ENCODE results near the gene DEXI. TPM values are rescaled to one million over a fixed set of nuclear protein-coding genes. Genes with fewer than 3 reads are reported as not detected.
A peak's percentile ranks its signal among the peaks of the same experiment; 100 is the strongest.
"Not testable (repeated sequence)": the region's sequence is repeated elsewhere in the genome, so short reads cannot be mapped to it uniquely, and the experiment has no call there.

The DEXI gene
- total and polyA plus RNA-seq, 2 donors (not counting 1 experiment from before 2014, with no cell fraction given): 38.8 to 49.9 TPM

- no peak for DNase-seq (ENCODE audit: low read depth in 2 of 2)
- H2AFZ ChIP-seq (ENCODE audit: low read length): no peak overlapping the region
- H3K9me3 ChIP-seq (ENCODE audit: control insufficient read depth, insufficient read depth, low read depth, low read length): no peaks in the 10 kb centered on the region
- peaks cover 6% of the 10 kb centered on the region for H3K4me1 ChIP-seq (ENCODE audit: control insufficient read depth, extremely low read depth, insufficient read depth, low read length)
- no peaks in the 10 kb centered on the region for H3K36me3 ChIP-seq (ENCODE audit: control insufficient read depth, insufficient read depth, low read length)
- no peak for TF ChIP-seq CTCF (conservative IDR thresholded peaks at IDR 0.05 in 1 of 2, IDR thresholded peaks at IDR 0.05 in 1 of 2; ENCODE audit: low read depth in 1 of 2, low read length in 2 of 2)
- no peak for TF ChIP-seq EZH2 (IDR thresholded peaks at IDR 0.05; ENCODE audit: low read length, missing control alignments)
- peak overlapping the region; percentile 90 for H3K4me2 ChIP-seq (ENCODE audit: extremely low read depth, insufficient read depth, low read length)
- peak overlapping the region; percentile 66 to 88 (median 78) for H3K4me3 ChIP-seq (replicated peaks in 1 of 4; ENCODE audit: control extremely low read depth in 1 of 4, insufficient read depth in 1 of 4, low read depth in 3 of 4, low read length in 4 of 4)
- H3K9ac ChIP-seq (ENCODE audit: insufficient read depth, low read length): peak overlapping the region; percentile 82
- peaks cover 2% of the 10 kb centered on the region for H4K20me1 ChIP-seq (ENCODE audit: control insufficient read depth, extremely low read depth, insufficient read depth, low read length)
- peaks cover 36% of the 10 kb centered on the region for H3K79me2 ChIP-seq (ENCODE audit: control insufficient read depth, insufficient read depth, low read length)
- peak overlapping the region; percentile 46 for H3K27ac ChIP-seq (ENCODE audit: insufficient read depth, low read length)
- H3K27me3 ChIP-seq (ENCODE audit: control insufficient read depth, insufficient read depth, low read length): no peaks in the 10 kb centered on the region
Measured at GRCh38 chr16:10945065-10945787, 3.0 kb upstream of the DEXI start.

- Histone ChIP-seq H3K79me2 (ENCODE audit: control insufficient read depth, insufficient read depth, low read length) (peaks cover 43% of the 10 kb centered on the region), H3K36me3 (ENCODE audit: control insufficient read depth, insufficient read depth, low read length) (no peaks in the 10 kb centered on the region), H3K27ac (ENCODE audit: insufficient read depth, low read length) (peak within 1 kb of the TSS; percentile 46), H3K9me3 (ENCODE audit: control insufficient read depth, insufficient read depth, low read depth, low read length) (no peaks in the 10 kb centered on the region), H3K9ac (ENCODE audit: insufficient read depth, low read length) (peak within 1 kb of the TSS; percentile 82), H3K4me2 (ENCODE audit: extremely low read depth, insufficient read depth, low read length) (peak within 1 kb of the TSS; percentile 90), H2AFZ (ENCODE audit: low read length) (peak within 1 kb of the TSS; percentile 63), H3K27me3 (ENCODE audit: control insufficient read depth, insufficient read depth, low read length) (no peaks in the 10 kb centered on the region), H4K20me1 (ENCODE audit: control insufficient read depth, extremely low read depth, insufficient read depth, low read length) (peaks cover 2% of the 10 kb centered on the region), H3K4me3 (replicated peaks in 1 of 4; ENCODE audit: control extremely low read depth in 1 of 4, insufficient read depth in 1 of 4, low read depth in 3 of 4, low read length in 4 of 4) (peak within 1 kb of the TSS; percentile 66 to 88 (median 78)), H3K4me1 (ENCODE audit: control insufficient read depth, extremely low read depth, insufficient read depth, low read length) (peaks cover 6% of the 10 kb centered on the region)
- TF ChIP-seq CTCF (conservative IDR thresholded peaks at IDR 0.05 in 1 of 2, IDR thresholded peaks at IDR 0.05 in 1 of 2; ENCODE audit: low read depth in 1 of 2, low read length in 2 of 2): no peak
- no peak for TF ChIP-seq EZH2 (IDR thresholded peaks at IDR 0.05; ENCODE audit: low read length, missing control alignments)
- peak; percentile 95 to 97 for DNase-seq (ENCODE audit: low read depth in 2 of 2)
Measured at GRCh38 chr16:10944249-10945064, 2.2 kb upstream of the DEXI start, which contains the start of gene CLEC16A. Gene CLEC16A (plus strand): TSS chr16:10944564. CDS start chr16:10944718, 154 bp downstream.

GRCh38 chr16:10943064-10943353, 741 bp upstream of the DEXI start:
- H4K20me1 ChIP-seq (ENCODE audit: control insufficient read depth, extremely low read depth, insufficient read depth, low read length): peaks cover 2% of the 10 kb centered on the region
- H3K27ac ChIP-seq (ENCODE audit: insufficient read depth, low read length): no peak overlapping the region

GRCh38 chr16:10941935-10942351, 325 bp downstream of the DEXI start:
- Histone ChIP-seq H3K4me3 (replicated peaks in 1 of 4; ENCODE audit: control extremely low read depth in 1 of 4, insufficient read depth in 1 of 4, low read depth in 3 of 4, low read length in 4 of 4) (peak overlapping the region; percentile 66 to 94 (median 85)), H3K9ac (ENCODE audit: insufficient read depth, low read length) (peak overlapping the region; percentile 48), H3K27ac (ENCODE audit: insufficient read depth, low read length) (peak overlapping the region; percentile 46), H3K79me2 (ENCODE audit: control insufficient read depth, insufficient read depth, low read length) (peaks cover 42% of the 10 kb centered on the region)
- H3K36me3 ChIP-seq (ENCODE audit: control insufficient read depth, insufficient read depth, low read length); H4K20me1 ChIP-seq (ENCODE audit: control insufficient read depth, extremely low read depth, insufficient read depth, low read length); DNase-seq (ENCODE audit: low read depth in 2 of 2); H3K27me3 ChIP-seq (ENCODE audit: control insufficient read depth, insufficient read depth, low read length); H3K4me1 ChIP-seq (ENCODE audit: control insufficient read depth, extremely low read depth, insufficient read depth, low read length); H3K4me2 ChIP-seq (ENCODE audit: extremely low read depth, insufficient read depth, low read length); H3K9me3 ChIP-seq (ENCODE audit: control insufficient read depth, insufficient read depth, low read depth, low read length); H2AFZ ChIP-seq (ENCODE audit: low read length): not testable (repeated sequence)

More at GRCh38 chr16:10943064-10943353, 741 bp upstream of the DEXI start:
- Histone ChIP-seq H3K9ac (ENCODE audit: insufficient read depth, low read length) (no peak overlapping the region), H3K27me3 (ENCODE audit: control insufficient read depth, insufficient read depth, low read length) (no peaks in the 10 kb centered on the region), H2AFZ (ENCODE audit: low read length) (no peak overlapping the region), H3K9me3 (ENCODE audit: control insufficient read depth, insufficient read depth, low read depth, low read length) (no peaks in the 10 kb centered on the region), H3K4me1 (ENCODE audit: control insufficient read depth, extremely low read depth, insufficient read depth, low read length) (peaks cover 6% of the 10 kb centered on the region), H3K4me3 (replicated peaks in 1 of 4; ENCODE audit: control extremely low read depth in 1 of 4, insufficient read depth in 1 of 4, low read depth in 3 of 4, low read length in 4 of 4) (peak overlapping the region in 2 of 4 experiments; percentile 67 to 94), H3K36me3 (ENCODE audit: control insufficient read depth, insufficient read depth, low read length) (no peaks in the 10 kb centered on the region), H3K4me2 (ENCODE audit: extremely low read depth, insufficient read depth, low read length) (peak overlapping the region; percentile 89), H3K79me2 (ENCODE audit: control insufficient read depth, insufficient read depth, low read length) (peaks cover 42% of the 10 kb centered on the region)
- TF ChIP-seq EZH2 (IDR thresholded peaks at IDR 0.05; ENCODE audit: low read length, missing control alignments) (no peak), CTCF (conservative IDR thresholded peaks at IDR 0.05 in 1 of 2, IDR thresholded peaks at IDR 0.05 in 1 of 2; ENCODE audit: low read depth in 1 of 2, low read length in 2 of 2) (no peak)
- no peak for DNase-seq (ENCODE audit: low read depth in 2 of 2)
